ENCODE data around the gene PAFAH1B1. TPM values are rescaled to one million over a fixed set of nuclear protein-coding genes. Genes with fewer than 3 reads are reported as not detected.
"Not testable (repeated sequence)": the region's sequence is repeated elsewhere in the genome, so short reads cannot be mapped to it uniquely, and the experiment has no call there.

The PAFAH1B1 gene
- total RNA-seq, 2 donors from 2014 or later: 168 to 182 TPM

GRCh38 chr17:2611627-2612026, 18.2 kb downstream of the PAFAH1B1 start:
- H3K4me1 Mint-ChIP-seq: peaks cover 34% of the 10 kb centered on the region
- H3K4me3 Mint-ChIP-seq: no peak overlapping the region
- H3K27me3 Mint-ChIP-seq: no peaks in the 10 kb centered on the region
- H3K9me3 Mint-ChIP-seq: no peaks in the 10 kb centered on the region
- no peak overlapping the region for H3K27ac Mint-ChIP-seq
- peaks cover 34% of the 10 kb centered on the region for H3K36me3 Mint-ChIP-seq (ENCODE audit: low read depth)
- no peak for ATAC-seq (replicated peaks)

GRCh38 chr17:2612630-2613029, 19.2 kb downstream of the PAFAH1B1 start:
- H3K27me3 Mint-ChIP-seq: no peaks in the 10 kb centered on the region
- no peaks in the 10 kb centered on the region for H3K9me3 Mint-ChIP-seq
- no peak overlapping the region for H3K27ac Mint-ChIP-seq
- no peak overlapping the region for H3K4me3 Mint-ChIP-seq
- peaks cover 38% of the 10 kb centered on the region for H3K4me1 Mint-ChIP-seq
- no peak for ATAC-seq (replicated peaks)
- H3K36me3 Mint-ChIP-seq (ENCODE audit: low read depth): peaks cover 36% of the 10 kb centered on the region

- H3K9me3 Mint-ChIP-seq: no peaks in the 10 kb centered on the region
- H3K27ac Mint-ChIP-seq: no peak overlapping the region
- H3K27me3 Mint-ChIP-seq: no peaks in the 10 kb centered on the region
- H3K4me1 Mint-ChIP-seq: peaks cover 38% of the 10 kb centered on the region
- H3K36me3 Mint-ChIP-seq (ENCODE audit: low read depth): peaks cover 34% of the 10 kb centered on the region
- H3K4me3 Mint-ChIP-seq: no peak overlapping the region
- ATAC-seq (replicated peaks): no peak
Measured at GRCh38 chr17:2613089-2613808, 19.8 kb downstream of the PAFAH1B1 start.

- ATAC-seq (replicated peaks): no peak
- Mint-ChIP-seq H3K4me3 (no peak overlapping the region), H3K36me3 (ENCODE audit: low read depth) (peaks cover 24% of the 10 kb centered on the region), H3K9me3 (no peaks in the 10 kb centered on the region), H3K27ac (peak overlapping the region; percentile 41), H3K27me3 (no peaks in the 10 kb centered on the region), H3K4me1 (peaks cover 22% of the 10 kb centered on the region)
Measured at GRCh38 chr17:2615882-2616281, 22.4 kb downstream of the PAFAH1B1 start.

- Mint-ChIP-seq H3K4me3 (no peak overlapping the region), H3K36me3 (ENCODE audit: low read depth) (peaks cover 47% of the 10 kb centered on the region), H3K9me3 (no peaks in the 10 kb centered on the region), H3K4me1 (peaks cover 12% of the 10 kb centered on the region), H3K27ac (no peak overlapping the region), H3K27me3 (no peaks in the 10 kb centered on the region)
- ATAC-seq (replicated peaks): no peak
Measured at GRCh38 chr17:2621241-2621640, 27.8 kb downstream of the PAFAH1B1 start.

GRCh38 chr17:2621951-2622405, 28.5 kb downstream of the PAFAH1B1 start:
- not testable (repeated sequence) for H3K9me3 Mint-ChIP-seq; H3K27me3 Mint-ChIP-seq; H3K4me3 Mint-ChIP-seq; ATAC-seq (replicated peaks); H3K27ac Mint-ChIP-seq
- peaks cover 39% of the 10 kb centered on the region for H3K36me3 Mint-ChIP-seq (ENCODE audit: low read depth)
- peaks cover 13% of the 10 kb centered on the region for H3K4me1 Mint-ChIP-seq

- H3K27me3 Mint-ChIP-seq; H3K4me3 Mint-ChIP-seq; ATAC-seq (replicated peaks); H3K9me3 Mint-ChIP-seq; H3K27ac Mint-ChIP-seq: not testable (repeated sequence)
- Mint-ChIP-seq H3K36me3 (ENCODE audit: low read depth) (peaks cover 35% of the 10 kb centered on the region), H3K4me1 (peaks cover 18% of the 10 kb centered on the region)
Measured at GRCh38 chr17:2622721-2623301, 29.4 kb downstream of the PAFAH1B1 start.

GRCh38 chr17:2624292-2624731, 30.9 kb downstream of the PAFAH1B1 start:
- Mint-ChIP-seq H3K4me3 (no peak overlapping the region), H3K9me3 (peaks cover 6% of the 10 kb centered on the region), H3K27me3 (no peaks in the 10 kb centered on the region), H3K36me3 (ENCODE audit: low read depth) (peaks cover 35% of the 10 kb centered on the region), H3K27ac (no peak overlapping the region), H3K4me1 (peaks cover 33% of the 10 kb centered on the region)
- ATAC-seq (replicated peaks): no peak

GRCh38 chr17:2626626-2627219, 33.3 kb downstream of the PAFAH1B1 start:
- peak overlapping the region; percentile 45 for H3K4me3 Mint-ChIP-seq
- ATAC-seq (replicated peaks); H3K9me3 Mint-ChIP-seq; H3K27me3 Mint-ChIP-seq: not testable (repeated sequence)
- H3K4me1 Mint-ChIP-seq: peaks cover 52% of the 10 kb centered on the region
- peak overlapping the region; percentile 7 for H3K27ac Mint-ChIP-seq
- peaks cover 29% of the 10 kb centered on the region for H3K36me3 Mint-ChIP-seq (ENCODE audit: low read depth)

- not testable (repeated sequence) for H3K27me3 Mint-ChIP-seq; ATAC-seq (replicated peaks); H3K27ac Mint-ChIP-seq; H3K9me3 Mint-ChIP-seq
- H3K4me3 Mint-ChIP-seq: peak overlapping the region; percentile 45
- peaks cover 58% of the 10 kb centered on the region for H3K4me1 Mint-ChIP-seq
- peaks cover 16% of the 10 kb centered on the region for H3K36me3 Mint-ChIP-seq (ENCODE audit: low read depth)
Measured at GRCh38 chr17:2628922-2629321, 35.5 kb downstream of the PAFAH1B1 start.

- peaks cover 6% of the 10 kb centered on the region for H3K9me3 Mint-ChIP-seq
- no peak for ATAC-seq (replicated peaks)
- peaks cover 62% of the 10 kb centered on the region for H3K4me1 Mint-ChIP-seq
- peak overlapping the region; percentile 41 for H3K27ac Mint-ChIP-seq
- H3K4me3 Mint-ChIP-seq: no peak overlapping the region
- peaks cover 23% of the 10 kb centered on the region for H3K36me3 Mint-ChIP-seq (ENCODE audit: low read depth)
- H3K27me3 Mint-ChIP-seq: no peaks in the 10 kb centered on the region
Measured at GRCh38 chr17:2631211-2631610, 37.8 kb downstream of the PAFAH1B1 start.

GRCh38 chr17:2634361-2634960, 41.0 kb downstream of the PAFAH1B1 start:
- H3K36me3 Mint-ChIP-seq (ENCODE audit: low read depth): peaks cover 55% of the 10 kb centered on the region
- H3K9me3 Mint-ChIP-seq: no peaks in the 10 kb centered on the region
- no peaks in the 10 kb centered on the region for H3K27me3 Mint-ChIP-seq
- ATAC-seq (replicated peaks): peak; percentile 68
- H3K4me3 Mint-ChIP-seq: peak overlapping the region; percentile 2
- peaks cover 38% of the 10 kb centered on the region for H3K4me1 Mint-ChIP-seq
- H3K27ac Mint-ChIP-seq: peak overlapping the region; percentile 21

- no peaks in the 10 kb centered on the region for H3K27me3 Mint-ChIP-seq
- no peak overlapping the region for H3K4me3 Mint-ChIP-seq
- H3K9me3 Mint-ChIP-seq: no peaks in the 10 kb centered on the region
- ATAC-seq (replicated peaks): no peak
- H3K36me3 Mint-ChIP-seq (ENCODE audit: low read depth): peaks cover 63% of the 10 kb centered on the region
- peaks cover 30% of the 10 kb centered on the region for H3K4me1 Mint-ChIP-seq
- no peak overlapping the region for H3K27ac Mint-ChIP-seq
Measured at GRCh38 chr17:2635241-2635640, 41.8 kb downstream of the PAFAH1B1 start.

- Mint-ChIP-seq H3K4me3 (no peak overlapping the region), H3K4me1 (peaks cover 26% of the 10 kb centered on the region), H3K27me3 (no peaks in the 10 kb centered on the region), H3K36me3 (ENCODE audit: low read depth) (peaks cover 67% of the 10 kb centered on the region), H3K27ac (no peak overlapping the region), H3K9me3 (no peaks in the 10 kb centered on the region)
- ATAC-seq (replicated peaks): no peak
Measured at GRCh38 chr17:2635675-2636074, 42.2 kb downstream of the PAFAH1B1 start.
